ENCODE results near the gene OLFML1.

DNA sequence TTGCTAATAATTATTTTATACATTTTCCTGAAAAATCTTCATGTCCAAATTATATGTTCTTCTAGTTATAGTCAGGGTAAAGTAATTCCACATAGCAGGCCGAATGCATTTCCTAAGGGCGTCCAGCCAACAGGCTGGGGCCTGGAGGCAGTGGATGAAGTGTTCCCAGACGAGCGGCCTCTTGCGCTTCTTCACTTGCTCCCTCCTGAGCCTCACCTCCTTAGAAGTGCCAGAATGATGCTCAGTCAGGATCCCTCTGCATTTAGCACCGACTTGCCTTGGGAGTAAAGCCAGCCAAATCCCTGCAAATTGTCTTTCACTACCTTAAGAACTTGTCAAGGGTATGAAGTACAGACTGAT lies 1.5 kb downstream of the OLFML1 start:
- TF ChIP-seq, protein P1, sequence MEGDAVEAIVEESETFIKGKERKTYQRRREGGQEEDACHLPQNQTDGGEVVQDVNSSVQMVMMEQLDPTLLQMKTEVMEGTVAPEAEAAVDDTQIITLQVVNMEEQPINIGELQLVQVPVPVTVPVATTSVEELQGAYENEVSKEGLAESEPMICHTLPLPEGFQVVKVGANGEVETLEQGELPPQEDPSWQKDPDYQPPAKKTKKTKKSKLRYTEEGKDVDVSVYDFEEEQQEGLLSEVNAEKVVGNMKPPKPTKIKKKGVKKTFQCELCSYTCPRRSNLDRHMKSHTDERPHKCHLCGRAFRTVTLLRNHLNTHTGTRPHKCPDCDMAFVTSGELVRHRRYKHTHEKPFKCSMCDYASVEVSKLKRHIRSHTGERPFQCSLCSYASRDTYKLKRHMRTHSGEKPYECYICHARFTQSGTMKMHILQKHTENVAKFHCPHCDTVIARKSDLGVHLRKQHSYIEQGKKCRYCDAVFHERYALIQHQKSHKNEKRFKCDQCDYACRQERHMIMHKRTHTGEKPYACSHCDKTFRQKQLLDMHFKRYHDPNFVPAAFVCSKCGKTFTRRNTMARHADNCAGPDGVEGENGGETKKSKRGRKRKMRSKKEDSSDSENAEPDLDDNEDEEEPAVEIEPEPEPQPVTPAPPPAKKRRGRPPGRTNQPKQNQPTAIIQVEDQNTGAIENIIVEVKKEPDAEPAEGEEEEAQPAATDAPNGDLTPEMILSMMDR (IDR thresholded peaks at IDR 0.05) = no peak
- no peak for TF ChIP-seq POLR2A (IDR thresholded peaks at IDR 0.05)

Data from adrenal gland (tissue), 5 donors.